H1 (cell line): ENCODE results near the gene POLRMT. TPM values are rescaled to one million over a fixed set of nuclear protein-coding genes. Genes with fewer than 3 reads are reported as not detected.

Experiments used
- EZH2 ChIP-seq: fragments of 200-600 bp; sonication (generic); IDR thresholded peaks from 2 replicates; pipeline ENCODE4 v1.7.1; 2012; ENCODE audit warnings: low read depth, mild to moderate bottlenecking, moderate library complexity, low read length, inconsistent platforms; ENCODE audit not compliant: severe bottlenecking
- HDAC2 ChIP-seq, 2 experiments: fragments of 300-600 bp in 1 of 2; sonication (generic) in 1 of 2; IDR thresholded peaks; 2 replicates each; pipeline ENCODE4 v1.6.1; 2011 to 2012; ENCODE audit warnings: low read depth in 2 of 2, low read length in 2 of 2, mild to moderate bottlenecking in 2 of 2, moderate library complexity in 2 of 2, borderline replicate concordance in 1 of 2, inconsistent platforms in 1 of 2
- KDM5A ChIP-seq: fragments of 200-600 bp; IDR thresholded peaks from 2 replicates; pipeline ENCODE4 v1.7.1; 2012; ENCODE audit warnings: mild to moderate bottlenecking, low read length, inconsistent platforms, mixed read lengths
- polyA plus RNA-seq, 7 experiments: library from polyadenylated mRNA; depleted of rRNA in 3 of 7; stranded (reverse) in 5 of 7; unstranded in 2 of 7; fragments of >200 nt in 5 of 7; fragments of 200-250 nt in 2 of 7; gene quantifications; 1 replicate in 5 of 7; 2 replicates in 1 of 7; 4 replicates in 1 of 7; pipeline versions ENCODE4 v1.2.1 to v1.2.3, GENCODE V29; 2011 to 2013; ENCODE audit warnings: missing spikeins in 2 of 7, mixed read lengths in 2 of 7
- total RNA-seq: library from RNA; stranded (reverse); fragmentation: NEBNext Ultra II Directional; extraction: Animal tissue kit (Norgen Biotek cat#: 25700); gene quantifications from 2 replicates; pipeline ENCODE4 v1.2.1, GENCODE V29; 2021

Gene POLRMT
- total and polyA plus RNA-seq, 2 of the 8 experiments (the other 6 are each of a cell fraction or from before 2014, with no cell fraction given): 93.0 to 111 TPM

- TF ChIP-seq HDAC2 (IDR thresholded peaks at IDR 0.05; ENCODE audit: borderline replicate concordance in 1 of 2, low read depth in 2 of 2, low read length in 2 of 2) (no peak), EZH2 (no peak), KDM5A (no peak)
Observed at GRCh38 chr19:677201-677600, 43.9 kb upstream of the POLRMT start (continued).
